WTC11 (cell line): ENCODE results near the gene KRT83. TPM values are rescaled to one million over a fixed set of nuclear protein-coding genes. Genes with fewer than 3 reads are reported as not detected.
"Not testable (repeated sequence)": the region's sequence is repeated elsewhere in the genome, so short reads cannot be mapped to it uniquely, and the experiment has no call there.

ENCODE experiments used
- ATAC-seq: fragments of 200-7000 bp; cut with Tn5 transposase; 2 replicates; pipeline ENCODE4 v1.10.0; 2021; ENCODE audit warnings: mild to moderate bottlenecking, moderate library complexity
- CTCF ChIA-PET: fragments of 300-600 bp; sonication (Branson Sonifier 250); formaldehyde crosslinking; loops from one replicate; lab custom pipeline; 2021; ENCODE audit warnings: antibody characterized with exemption; lab: Charles Lee
- POLR2A ChIA-PET: fragments of 350-600 bp; sonication (Branson Sonifier 250); formaldehyde crosslinking; loops from one replicate; lab custom pipeline; 2021; ENCODE audit warnings: antibody characterized with exemption; lab: Charles Lee
- DNase-seq: peaks from one replicate; pipeline ENCODE4 v3.0.0; 2021; ENCODE audit warnings: low spot score
- H3K27ac Mint-ChIP-seq: 2 replicates; pipeline ENCODE4 v1.8.0; 2021; ENCODE audit warnings: mixed read lengths
- H3K27me3 Mint-ChIP-seq: 2 replicates; pipeline ENCODE4 v1.8.0; 2021; ENCODE audit warnings: low read depth, mild to moderate bottlenecking, moderate library complexity, mixed read lengths
- H3K36me3 Mint-ChIP-seq: 2 replicates; pipeline ENCODE4 v1.8.0; 2021; ENCODE audit warnings: mixed read lengths
- H3K4me1 Mint-ChIP-seq: 2 replicates; pipeline ENCODE4 v1.8.0; 2022; ENCODE audit warnings: mixed read lengths
- H3K4me3 Mint-ChIP-seq: 2 replicates; pipeline ENCODE4 v1.8.0; 2021; ENCODE audit warnings: mild to moderate bottlenecking, moderate library complexity, mixed read lengths
- H3K9me3 Mint-ChIP-seq: 2 replicates; pipeline ENCODE4 v1.8.0; 2021; ENCODE audit warnings: mixed read lengths
- ESRRA ChIP-seq: sonication (generic); formaldehyde crosslinking; IDR thresholded peaks from 2 replicates; pipeline ENCODE4 v1.8.1; 2022; ENCODE audit warnings: mild to moderate bottlenecking, missing genetic modification reagents, borderline replicate concordance
- GRHL2 ChIP-seq: fragments of 250-450 bp; sonication (Bioruptor Pico); IDR thresholded peaks from 2 replicates; pipeline ENCODE4 v1.8.0; 2022; ENCODE audit warnings: mild to moderate bottlenecking, moderate library complexity; ENCODE audit not compliant: insufficient replicate concordance, severe bottlenecking
- GTF2I ChIP-seq: fragments of 250-450 bp; sonication (Bioruptor Pico); conservative IDR thresholded peaks from 2 replicates; pipeline ENCODE4 v1.4.0; 2021; ENCODE audit warnings: mild to moderate bottlenecking
- MYBL2 ChIP-seq: sonication (generic); formaldehyde crosslinking; IDR thresholded peaks from 2 replicates; pipeline ENCODE4 v1.8.1; 2023; ENCODE audit warnings: mild to moderate bottlenecking, moderate library complexity, missing genetic modification reagents
- NR1H2 ChIP-seq: sonication (generic); formaldehyde crosslinking; IDR thresholded peaks from 2 replicates; pipeline ENCODE4 v1.9.0; 2021; ENCODE audit warnings: mild to moderate bottlenecking, moderate library complexity, missing genetic modification reagents
- SMAD3 ChIP-seq: sonication (generic); formaldehyde crosslinking; IDR thresholded peaks from 2 replicates; pipeline ENCODE4 v1.8.0; 2022; ENCODE audit warnings: missing genetic modification reagents, mild to moderate bottlenecking, borderline replicate concordance
- ZNF219 ChIP-seq: sonication (generic); formaldehyde crosslinking; IDR thresholded peaks from 2 replicates; pipeline ENCODE4 v1.8.0; 2023; ENCODE audit warnings: missing genetic modification reagents, mild to moderate bottlenecking, borderline replicate concordance
- total RNA-seq: library from RNA; stranded (reverse); gene quantifications from 3 replicates; pipeline ENCODE4 v1.2.3, GENCODE V29; 2021
- TF ChIP-seq, protein P1 (sequence below): sonication (generic); formaldehyde crosslinking; IDR thresholded peaks from 2 replicates; pipeline ENCODE4 v1.8.1; 2022; ENCODE audit warnings: mild to moderate bottlenecking, missing genetic modification reagents, moderate library complexity, borderline replicate concordance
- TF ChIP-seq, protein P2 (sequence below): sonication (generic); formaldehyde crosslinking; IDR thresholded peaks from 2 replicates; pipeline ENCODE4 v1.8.1; 2023; ENCODE audit warnings: mild to moderate bottlenecking, moderate library complexity, missing genetic modification reagents
- TF ChIP-seq, protein P3 (sequence below): fragments of 250-450 bp; sonication (Bioruptor Pico); IDR thresholded peaks from 2 replicates; pipeline ENCODE4 v1.9.0; 2021; ENCODE audit warnings: mild to moderate bottlenecking
- TF ChIP-seq, protein P4 (sequence below): sonication (generic); formaldehyde crosslinking; IDR thresholded peaks from 2 replicates; pipeline ENCODE4 v1.8.0; 2023; ENCODE audit warnings: mild to moderate bottlenecking, missing genetic modification reagents
- TF ChIP-seq, protein P5 (sequence below): sonication (generic); formaldehyde crosslinking; IDR thresholded peaks from 2 replicates; pipeline ENCODE4 v1.8.0; 2022; ENCODE audit warnings: missing genetic modification reagents
- TF ChIP-seq, protein P6 (sequence below): sonication (generic); formaldehyde crosslinking; conservative IDR thresholded peaks from 2 replicates; pipeline ENCODE4 v1.8.1; 2022; ENCODE audit warnings: mild to moderate bottlenecking, missing genetic modification reagents
- TF ChIP-seq, protein P7 (sequence below): sonication (generic); formaldehyde crosslinking; IDR thresholded peaks from 2 replicates; pipeline ENCODE4 v1.8.0; 2022; ENCODE audit warnings: mild to moderate bottlenecking, missing genetic modification reagents
- TF ChIP-seq, protein P8 (sequence below): sonication (generic); formaldehyde crosslinking; IDR thresholded peaks from 2 replicates; pipeline ENCODE4 v1.8.1; 2022; ENCODE audit warnings: low read depth, missing genetic modification reagents, borderline replicate concordance

The KRT83 gene
- total RNA-seq, 1 experiment from 2014 or later: not detected

DNA sequence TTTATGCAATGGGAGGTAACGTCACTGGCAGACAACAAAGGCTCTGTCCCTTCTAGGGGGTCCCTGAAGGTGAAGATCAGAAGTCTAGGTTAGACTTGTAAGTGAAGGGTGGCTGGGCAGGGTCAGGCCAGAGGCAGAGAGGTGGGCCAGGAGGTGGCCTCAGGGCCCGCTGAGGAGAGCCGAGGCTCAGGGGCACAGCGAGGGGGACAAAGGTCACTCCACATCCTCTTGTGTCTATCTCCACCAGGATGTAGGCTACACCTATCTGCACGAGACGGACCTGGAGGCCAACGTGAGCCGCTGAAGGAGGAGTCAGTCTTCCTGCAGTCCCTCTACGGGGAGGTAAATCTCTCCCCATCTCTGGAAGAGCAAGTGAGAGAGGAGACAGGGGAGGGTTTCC is 25.8 kb upstream of the KRT83 start (continued):
- TF ChIP-seq, protein P1, sequence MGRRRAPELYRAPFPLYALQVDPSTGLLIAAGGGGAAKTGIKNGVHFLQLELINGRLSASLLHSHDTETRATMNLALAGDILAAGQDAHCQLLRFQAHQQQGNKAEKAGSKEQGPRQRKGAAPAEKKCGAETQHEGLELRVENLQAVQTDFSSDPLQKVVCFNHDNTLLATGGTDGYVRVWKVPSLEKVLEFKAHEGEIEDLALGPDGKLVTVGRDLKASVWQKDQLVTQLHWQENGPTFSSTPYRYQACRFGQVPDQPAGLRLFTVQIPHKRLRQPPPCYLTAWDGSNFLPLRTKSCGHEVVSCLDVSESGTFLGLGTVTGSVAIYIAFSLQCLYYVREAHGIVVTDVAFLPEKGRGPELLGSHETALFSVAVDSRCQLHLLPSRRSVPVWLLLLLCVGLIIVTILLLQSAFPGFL (CRISPR knock-in tag): no peak
- TF ChIP-seq, protein P2, sequence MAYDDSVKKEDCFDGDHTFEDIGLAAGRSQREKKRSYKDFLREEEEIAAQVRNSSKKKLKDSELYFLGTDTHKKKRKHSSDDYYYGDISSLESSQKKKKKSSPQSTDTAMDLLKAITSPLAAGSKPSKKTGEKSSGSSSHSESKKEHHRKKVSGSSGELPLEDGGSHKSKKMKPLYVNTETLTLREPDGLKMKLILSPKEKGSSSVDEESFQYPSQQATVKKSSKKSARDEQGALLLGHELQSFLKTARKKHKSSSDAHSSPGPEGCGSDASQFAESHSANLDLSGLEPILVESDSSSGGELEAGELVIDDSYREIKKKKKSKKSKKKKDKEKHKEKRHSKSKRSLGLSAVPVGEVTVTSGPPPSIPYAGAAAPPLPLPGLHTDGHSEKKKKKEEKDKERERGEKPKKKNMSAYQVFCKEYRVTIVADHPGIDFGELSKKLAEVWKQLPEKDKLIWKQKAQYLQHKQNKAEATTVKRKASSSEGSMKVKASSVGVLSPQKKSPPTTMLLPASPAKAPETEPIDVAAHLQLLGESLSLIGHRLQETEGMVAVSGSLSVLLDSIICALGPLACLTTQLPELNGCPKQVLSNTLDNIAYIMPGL: no peak
- TF ChIP-seq, protein P3, sequence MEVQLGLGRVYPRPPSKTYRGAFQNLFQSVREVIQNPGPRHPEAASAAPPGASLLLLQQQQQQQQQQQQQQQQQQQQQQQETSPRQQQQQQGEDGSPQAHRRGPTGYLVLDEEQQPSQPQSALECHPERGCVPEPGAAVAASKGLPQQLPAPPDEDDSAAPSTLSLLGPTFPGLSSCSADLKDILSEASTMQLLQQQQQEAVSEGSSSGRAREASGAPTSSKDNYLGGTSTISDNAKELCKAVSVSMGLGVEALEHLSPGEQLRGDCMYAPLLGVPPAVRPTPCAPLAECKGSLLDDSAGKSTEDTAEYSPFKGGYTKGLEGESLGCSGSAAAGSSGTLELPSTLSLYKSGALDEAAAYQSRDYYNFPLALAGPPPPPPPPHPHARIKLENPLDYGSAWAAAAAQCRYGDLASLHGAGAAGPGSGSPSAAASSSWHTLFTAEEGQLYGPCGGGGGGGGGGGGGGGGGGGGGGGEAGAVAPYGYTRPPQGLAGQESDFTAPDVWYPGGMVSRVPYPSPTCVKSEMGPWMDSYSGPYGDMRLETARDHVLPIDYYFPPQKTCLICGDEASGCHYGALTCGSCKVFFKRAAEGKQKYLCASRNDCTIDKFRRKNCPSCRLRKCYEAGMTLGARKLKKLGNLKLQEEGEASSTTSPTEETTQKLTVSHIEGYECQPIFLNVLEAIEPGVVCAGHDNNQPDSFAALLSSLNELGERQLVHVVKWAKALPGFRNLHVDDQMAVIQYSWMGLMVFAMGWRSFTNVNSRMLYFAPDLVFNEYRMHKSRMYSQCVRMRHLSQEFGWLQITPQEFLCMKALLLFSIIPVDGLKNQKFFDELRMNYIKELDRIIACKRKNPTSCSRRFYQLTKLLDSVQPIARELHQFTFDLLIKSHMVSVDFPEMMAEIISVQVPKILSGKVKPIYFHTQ (CRISPR knock-in tag): no peak
- no peak for TF ChIP-seq ZNF219 (CRISPR knock-in tag)
- no peak for TF ChIP-seq NR1H2 (CRISPR knock-in tag)
- TF ChIP-seq, protein P4, sequence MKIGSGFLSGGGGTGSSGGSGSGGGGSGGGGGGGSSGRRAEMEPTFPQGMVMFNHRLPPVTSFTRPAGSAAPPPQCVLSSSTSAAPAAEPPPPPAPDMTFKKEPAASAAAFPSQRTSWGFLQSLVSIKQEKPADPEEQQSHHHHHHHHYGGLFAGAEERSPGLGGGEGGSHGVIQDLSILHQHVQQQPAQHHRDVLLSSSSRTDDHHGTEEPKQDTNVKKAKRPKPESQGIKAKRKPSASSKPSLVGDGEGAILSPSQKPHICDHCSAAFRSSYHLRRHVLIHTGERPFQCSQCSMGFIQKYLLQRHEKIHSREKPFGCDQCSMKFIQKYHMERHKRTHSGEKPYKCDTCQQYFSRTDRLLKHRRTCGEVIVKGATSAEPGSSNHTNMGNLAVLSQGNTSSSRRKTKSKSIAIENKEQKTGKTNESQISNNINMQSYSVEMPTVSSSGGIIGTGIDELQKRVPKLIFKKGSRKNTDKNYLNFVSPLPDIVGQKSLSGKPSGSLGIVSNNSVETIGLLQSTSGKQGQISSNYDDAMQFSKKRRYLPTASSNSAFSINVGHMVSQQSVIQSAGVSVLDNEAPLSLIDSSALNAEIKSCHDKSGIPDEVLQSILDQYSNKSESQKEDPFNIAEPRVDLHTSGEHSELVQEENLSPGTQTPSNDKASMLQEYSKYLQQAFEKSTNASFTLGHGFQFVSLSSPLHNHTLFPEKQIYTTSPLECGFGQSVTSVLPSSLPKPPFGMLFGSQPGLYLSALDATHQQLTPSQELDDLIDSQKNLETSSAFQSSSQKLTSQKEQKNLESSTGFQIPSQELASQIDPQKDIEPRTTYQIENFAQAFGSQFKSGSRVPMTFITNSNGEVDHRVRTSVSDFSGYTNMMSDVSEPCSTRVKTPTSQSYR (CRISPR knock-in tag): no peak

DNA sequence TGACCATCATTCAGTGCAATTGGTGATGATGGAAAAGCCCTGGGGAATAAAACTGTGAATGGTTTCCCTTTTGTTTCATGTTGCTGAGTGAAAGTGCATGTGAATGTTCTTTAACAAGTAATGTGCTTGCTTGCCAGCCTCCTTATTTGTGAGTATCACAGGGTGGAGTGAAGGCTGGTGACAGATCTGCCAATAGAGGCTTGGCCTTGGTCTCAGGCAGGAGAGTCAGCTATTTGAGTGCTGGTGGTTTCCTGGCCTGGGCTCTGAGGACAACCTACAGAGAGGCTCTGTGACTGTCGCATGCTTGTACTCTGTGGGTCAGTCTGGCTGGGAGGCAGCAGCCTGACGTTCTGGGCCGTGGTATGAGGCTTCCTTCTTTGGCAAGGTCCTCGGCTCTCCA is 25.4 kb upstream of the KRT83 start:
- Mint-ChIP-seq H3K36me3 (peaks cover 3% of the 10 kb centered on the region; the same call in 1 of the 2 replicates), H3K4me3 (no peak overlapping the region), H3K9me3 (peaks cover 13% of the 10 kb centered on the region), H3K4me1 (no peaks in the 10 kb centered on the region), H3K27ac (no peak overlapping the region), H3K27me3 (no peaks in the 10 kb centered on the region)
- ChIA-PET CTCF (interaction anchor here (0.8 kb wide), 1 partner anchor 15 kb away, joined by 3 read pairs; no protein-coding TSS in a partner anchor), POLR2A (no interaction called here)
- TF ChIP-seq GTF2I (CRISPR knock-in tag) (no peak), GRHL2 (CRISPR knock-in tag) (no peak), SMAD3 (no peak), MYBL2 (no peak), ESRRA (CRISPR knock-in tag) (no peak)
- TF ChIP-seq, protein P5, sequence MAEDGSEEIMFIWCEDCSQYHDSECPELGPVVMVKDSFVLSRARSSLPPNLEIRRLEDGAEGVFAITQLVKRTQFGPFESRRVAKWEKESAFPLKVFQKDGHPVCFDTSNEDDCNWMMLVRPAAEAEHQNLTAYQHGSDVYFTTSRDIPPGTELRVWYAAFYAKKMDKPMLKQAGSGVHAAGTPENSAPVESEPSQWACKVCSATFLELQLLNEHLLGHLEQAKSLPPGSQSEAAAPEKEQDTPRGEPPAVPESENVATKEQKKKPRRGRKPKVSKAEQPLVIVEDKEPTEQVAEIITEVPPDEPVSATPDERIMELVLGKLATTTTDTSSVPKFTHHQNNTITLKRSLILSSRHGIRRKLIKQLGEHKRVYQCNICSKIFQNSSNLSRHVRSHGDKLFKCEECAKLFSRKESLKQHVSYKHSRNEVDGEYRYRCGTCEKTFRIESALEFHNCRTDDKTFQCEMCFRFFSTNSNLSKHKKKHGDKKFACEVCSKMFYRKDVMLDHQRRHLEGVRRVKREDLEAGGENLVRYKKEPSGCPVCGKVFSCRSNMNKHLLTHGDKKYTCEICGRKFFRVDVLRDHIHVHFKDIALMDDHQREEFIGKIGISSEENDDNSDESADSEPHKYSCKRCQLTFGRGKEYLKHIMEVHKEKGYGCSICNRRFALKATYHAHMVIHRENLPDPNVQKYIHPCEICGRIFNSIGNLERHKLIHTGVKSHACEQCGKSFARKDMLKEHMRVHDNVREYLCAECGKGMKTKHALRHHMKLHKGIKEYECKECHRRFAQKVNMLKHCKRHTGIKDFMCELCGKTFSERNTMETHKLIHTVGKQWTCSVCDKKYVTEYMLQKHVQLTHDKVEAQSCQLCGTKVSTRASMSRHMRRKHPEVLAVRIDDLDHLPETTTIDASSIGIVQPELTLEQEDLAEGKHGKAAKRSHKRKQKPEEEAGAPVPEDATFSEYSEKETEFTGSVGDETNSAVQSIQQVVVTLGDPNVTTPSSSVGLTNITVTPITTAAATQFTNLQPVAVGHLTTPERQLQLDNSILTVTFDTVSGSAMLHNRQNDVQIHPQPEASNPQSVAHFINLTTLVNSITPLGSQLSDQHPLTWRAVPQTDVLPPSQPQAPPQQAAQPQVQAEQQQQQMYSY: no peak
- TF ChIP-seq, protein P6, sequence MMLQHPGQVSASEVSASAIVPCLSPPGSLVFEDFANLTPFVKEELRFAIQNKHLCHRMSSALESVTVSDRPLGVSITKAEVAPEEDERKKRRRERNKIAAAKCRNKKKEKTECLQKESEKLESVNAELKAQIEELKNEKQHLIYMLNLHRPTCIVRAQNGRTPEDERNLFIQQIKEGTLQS: no peak
- TF ChIP-seq, protein P7, sequence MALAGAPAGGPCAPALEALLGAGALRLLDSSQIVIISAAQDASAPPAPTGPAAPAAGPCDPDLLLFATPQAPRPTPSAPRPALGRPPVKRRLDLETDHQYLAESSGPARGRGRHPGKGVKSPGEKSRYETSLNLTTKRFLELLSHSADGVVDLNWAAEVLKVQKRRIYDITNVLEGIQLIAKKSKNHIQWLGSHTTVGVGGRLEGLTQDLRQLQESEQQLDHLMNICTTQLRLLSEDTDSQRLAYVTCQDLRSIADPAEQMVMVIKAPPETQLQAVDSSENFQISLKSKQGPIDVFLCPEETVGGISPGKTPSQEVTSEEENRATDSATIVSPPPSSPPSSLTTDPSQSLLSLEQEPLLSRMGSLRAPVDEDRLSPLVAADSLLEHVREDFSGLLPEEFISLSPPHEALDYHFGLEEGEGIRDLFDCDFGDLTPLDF (CRISPR knock-in tag): no peak
- TF ChIP-seq, protein P8, sequence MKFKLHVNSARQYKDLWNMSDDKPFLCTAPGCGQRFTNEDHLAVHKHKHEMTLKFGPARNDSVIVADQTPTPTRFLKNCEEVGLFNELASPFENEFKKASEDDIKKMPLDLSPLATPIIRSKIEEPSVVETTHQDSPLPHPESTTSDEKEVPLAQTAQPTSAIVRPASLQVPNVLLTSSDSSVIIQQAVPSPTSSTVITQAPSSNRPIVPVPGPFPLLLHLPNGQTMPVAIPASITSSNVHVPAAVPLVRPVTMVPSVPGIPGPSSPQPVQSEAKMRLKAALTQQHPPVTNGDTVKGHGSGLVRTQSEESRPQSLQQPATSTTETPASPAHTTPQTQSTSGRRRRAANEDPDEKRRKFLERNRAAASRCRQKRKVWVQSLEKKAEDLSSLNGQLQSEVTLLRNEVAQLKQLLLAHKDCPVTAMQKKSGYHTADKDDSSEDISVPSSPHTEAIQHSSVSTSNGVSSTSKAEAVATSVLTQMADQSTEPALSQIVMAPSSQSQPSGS (CRISPR knock-in tag): no peak
- DNase-seq (no peak), ATAC-seq (no peak)

DNA sequence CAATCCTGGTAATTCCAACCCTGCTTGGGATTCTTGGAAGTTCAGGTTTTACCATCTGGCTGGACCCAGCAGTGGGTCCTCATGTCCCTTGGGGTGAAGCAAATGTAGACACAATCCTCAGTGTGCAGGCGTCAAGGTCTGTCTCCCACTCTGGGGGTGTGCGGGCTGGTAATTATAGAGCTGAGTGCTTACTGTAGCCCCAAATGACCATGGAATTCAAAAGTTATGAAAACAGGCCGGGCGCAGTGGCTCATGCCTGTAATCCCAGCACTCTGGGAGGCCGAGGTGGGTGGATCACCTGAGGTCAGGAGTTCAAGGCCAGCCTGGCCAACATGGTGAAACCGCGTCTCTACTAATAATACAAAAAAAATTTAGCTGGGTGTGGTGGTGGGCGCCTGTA is 23.8 kb upstream of the KRT83 start:
- H3K27ac Mint-ChIP-seq, DNase-seq, ATAC-seq, H3K4me3 Mint-ChIP-seq, POLR2A ChIA-PET, H3K36me3 Mint-ChIP-seq, H3K4me1 Mint-ChIP-seq, H3K27me3 Mint-ChIP-seq: not testable (repeated sequence)
- CTCF ChIA-PET: interaction anchor here (0.7 to 2.3 kb wide), 7 partner anchors 25 to 535 kb away, joined by 3 to 7 read pairs (median 4); no protein-coding TSS in a partner anchor
- peaks cover 13% of the 10 kb centered on the region for H3K9me3 Mint-ChIP-seq
